Inflammatory macrophage treated with lipopolysaccharide for 4 hours (primary cell): Measurements from ENCODE around the gene CACNG7.

ENCODE experiments used
- DNase-seq: peaks from one replicate; pipeline ENCODE4 v3.0.0-alpha.2; 2020

The CACNG7 gene

DNA sequence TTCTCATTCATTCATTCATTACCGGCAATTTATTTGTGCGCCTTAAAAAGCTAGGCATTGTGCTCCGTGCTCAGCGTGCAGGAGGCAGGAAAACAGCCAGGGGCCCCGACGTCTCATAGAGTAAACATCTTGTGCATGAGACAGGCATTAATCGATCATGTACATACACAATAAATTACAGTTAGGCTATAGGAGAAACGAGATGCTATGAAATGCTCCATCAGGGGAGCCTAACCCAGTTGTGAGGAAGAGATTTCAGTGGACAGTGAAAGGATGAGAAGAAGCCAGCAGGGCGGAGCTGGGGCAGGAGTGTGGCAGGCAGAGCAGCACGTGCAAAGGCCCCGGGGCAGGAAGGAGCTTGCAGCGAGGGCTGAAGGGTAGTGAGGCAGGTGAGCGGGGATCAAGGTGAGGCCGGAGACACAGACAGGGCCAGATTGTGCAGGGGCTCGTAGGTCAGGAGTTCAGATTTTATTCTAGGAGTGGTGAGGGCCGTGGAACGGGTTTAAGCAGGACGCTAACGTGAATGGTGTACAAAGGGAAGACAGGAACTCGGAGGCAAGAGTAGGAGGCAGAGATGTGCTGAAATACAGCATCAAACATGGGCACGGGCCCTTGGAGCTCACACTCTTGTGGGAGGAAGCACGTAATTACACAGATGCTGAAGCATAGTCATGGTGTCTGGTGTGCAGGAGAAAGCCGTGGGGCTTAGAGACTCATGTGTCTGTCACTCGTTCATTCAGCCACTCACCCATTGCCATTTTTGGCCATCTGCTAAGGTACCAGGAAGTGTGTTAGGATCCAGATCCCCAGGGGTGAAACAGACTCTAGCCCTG is 74.6 kb downstream of the CACNG7 start:
- DNase-seq, result no peak

GRCh38 chr19:53985863-53986262 is 76.8 kb downstream of the CACNG7 start:
- no peak for DNase-seq

DNA sequence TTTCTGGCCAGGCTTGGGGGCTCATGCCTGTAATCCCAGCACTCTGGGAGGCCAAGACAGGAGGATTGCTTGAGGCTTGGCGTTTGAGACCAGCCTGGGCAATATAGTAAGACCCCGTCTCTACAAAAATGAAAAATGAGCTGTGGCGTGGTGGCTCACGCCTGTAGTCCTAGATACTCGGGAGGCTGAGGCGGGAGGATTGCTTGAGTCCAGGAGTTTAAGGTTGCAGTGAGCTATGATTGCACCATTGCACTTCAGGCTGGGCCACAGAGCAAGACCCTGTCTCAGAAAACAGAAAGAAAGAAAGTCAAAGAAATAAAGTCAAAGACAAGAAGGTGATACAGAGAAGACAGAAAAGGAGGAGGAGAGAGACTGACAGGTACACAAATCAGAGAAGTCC is 79.9 kb downstream of the CACNG7 start:
- DNase-seq, result no peak

DNA sequence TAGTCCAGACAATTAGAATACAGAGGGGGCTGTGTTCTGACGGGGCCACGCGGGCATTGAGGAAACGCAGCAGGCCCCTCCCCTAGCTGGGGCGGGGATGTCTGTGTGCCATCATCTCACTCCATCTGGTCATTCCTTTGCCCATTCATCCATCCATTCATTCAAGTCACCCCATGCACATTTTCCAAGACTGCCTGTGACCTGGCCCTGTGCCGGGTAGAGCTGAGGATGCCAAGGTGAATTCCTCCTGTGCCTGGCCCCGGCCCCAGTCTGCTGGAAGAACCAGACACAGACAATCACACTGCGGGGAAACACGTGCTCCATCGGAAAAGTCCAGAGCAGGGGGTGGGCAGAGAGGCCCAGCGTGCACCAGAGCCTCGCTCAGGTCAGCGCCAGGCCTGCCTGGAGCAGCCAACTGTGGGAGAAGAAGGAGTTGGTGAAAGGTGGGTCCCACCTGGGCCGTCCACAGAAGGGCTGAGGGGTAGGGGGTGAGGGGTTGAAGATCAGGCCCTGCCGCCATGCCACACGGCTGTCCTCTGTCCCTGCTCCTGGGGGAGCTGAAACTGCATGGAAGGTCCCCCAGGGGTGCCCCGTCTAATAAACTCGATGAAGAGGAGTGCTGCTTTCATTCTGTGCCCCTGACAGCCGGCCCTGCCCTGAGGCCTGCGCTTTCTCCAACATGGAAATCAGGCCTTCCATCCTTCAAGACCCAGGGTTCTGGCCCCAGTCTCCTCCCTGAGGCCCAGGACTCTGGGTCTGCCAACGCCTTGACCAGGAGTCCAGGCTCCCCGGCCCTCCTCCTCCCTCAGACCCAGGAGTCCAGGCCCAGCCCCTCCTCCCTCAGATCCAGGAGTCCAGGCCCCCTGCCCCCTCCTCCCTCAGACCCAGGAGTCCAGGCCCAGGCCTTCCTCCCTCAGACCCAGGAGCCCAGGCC is 80.8 kb downstream of the CACNG7 start:
- no peak for DNase-seq

DNA sequence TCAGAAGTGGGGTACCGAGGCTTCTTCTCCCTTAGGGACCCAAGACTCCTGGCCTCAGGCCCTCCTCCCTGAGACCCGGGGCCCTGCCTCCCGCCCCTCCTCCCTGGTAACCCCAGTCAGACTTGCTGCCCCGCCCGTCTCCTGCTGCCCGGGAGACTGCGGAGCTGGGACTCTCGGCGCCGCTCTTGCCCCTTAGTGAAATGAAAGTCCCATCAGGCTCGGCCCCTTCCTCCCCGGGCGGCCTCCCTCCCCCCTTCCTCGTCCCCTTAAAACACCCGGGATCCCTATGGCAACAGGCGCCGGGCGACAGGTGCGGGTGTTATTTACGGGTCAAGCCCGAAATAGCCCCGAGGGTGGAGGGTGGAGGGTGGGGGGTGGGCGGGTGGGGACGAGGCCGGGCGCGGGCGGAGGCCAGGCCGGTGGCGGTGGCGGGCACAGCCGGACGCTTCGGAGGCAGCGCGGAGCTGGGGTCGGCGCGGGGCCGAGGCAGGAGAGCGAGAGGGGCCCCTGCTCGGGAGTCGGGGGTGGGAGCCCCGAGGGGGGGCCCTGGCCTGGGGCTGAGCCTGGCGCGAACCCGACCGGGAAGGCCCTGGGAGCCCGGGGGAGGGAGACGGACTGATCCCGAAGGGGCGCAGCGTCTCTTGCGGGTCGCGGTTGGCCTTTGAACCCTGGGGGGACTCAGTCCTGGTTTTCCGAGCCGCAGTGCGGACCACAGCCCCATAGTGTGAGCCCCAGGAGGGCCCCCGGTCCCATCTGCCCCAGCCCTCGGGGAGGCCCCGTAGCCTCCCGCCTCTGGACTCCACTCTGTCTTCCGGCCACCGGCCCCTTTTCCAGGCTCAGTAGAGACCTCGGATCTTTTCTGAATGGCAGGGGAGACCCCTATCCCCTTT is 82.4 kb downstream of the CACNG7 start, which contains the start of gene CACNG6:
Gene CACNG6 (plus strand): TSS at position 414 of the 890 bp plus-strand sequence. CDS start 1,241 bp downstream, outside the sequence.
- no peak for DNase-seq

DNA sequence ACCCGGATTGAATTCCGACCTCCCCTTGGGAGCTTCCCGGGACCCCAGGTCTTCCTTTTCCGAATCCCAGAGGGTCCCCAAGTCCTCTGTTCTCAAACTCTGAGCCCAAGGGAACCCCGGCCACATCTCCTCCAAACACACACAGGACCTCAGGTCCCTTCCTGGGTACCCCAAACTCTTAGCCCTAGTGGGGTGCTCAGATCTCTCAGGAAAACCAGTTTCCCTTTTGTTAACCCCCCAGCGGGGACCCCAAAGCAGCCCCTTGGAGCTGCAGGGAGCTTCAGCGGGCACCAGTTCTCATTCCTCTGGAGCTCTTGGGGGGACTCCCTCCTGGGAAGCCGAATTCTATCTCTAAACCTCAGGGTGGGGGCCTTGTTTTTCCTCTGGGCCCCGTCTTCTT is 83.1 kb downstream of the CACNG7 start:
- no peak for DNase-seq

DNA sequence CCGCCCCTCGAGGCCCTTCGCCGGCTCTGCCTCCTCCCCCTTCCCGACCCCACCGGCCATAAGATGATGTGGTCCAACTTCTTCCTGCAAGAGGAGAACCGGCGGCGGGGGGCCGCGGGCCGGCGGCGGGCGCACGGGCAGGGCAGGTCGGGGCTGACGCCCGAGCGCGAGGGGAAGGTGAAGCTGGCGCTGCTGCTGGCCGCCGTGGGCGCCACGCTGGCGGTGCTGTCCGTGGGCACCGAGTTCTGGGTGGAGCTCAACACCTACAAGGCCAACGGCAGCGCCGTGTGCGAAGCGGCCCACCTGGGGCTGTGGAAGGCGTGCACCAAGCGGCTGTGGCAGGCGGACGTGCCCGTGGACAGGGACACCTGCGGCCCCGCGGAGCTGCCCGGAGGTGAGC is 83.7 kb downstream of the CACNG7 start:
- no peak for DNase-seq

- DNase-seq, result no peak
These were observed 84.4 kb downstream of the CACNG7 start for GRCh38 chr19:53993448-53993847.
